ENCODE measurements around the gene GRID1. TPM values are rescaled to one million over a fixed set of nuclear protein-coding genes. Genes with fewer than 3 reads are reported as not detected.

The GRID1 gene
- polyA plus RNA-seq, 1 experiment = 0.49 TPM

GRCh38 chr10:86231796-86232560, 134.6 kb downstream of the GRID1 start:
- H3K4me3 ChIP-seq (ENCODE audit: low read depth, low read length) = no peak overlapping the region
- no peaks in the 10 kb centered on the region for H3K27me3 ChIP-seq (ENCODE audit: control insufficient read depth, insufficient read depth, low read length)
- no peak for TF ChIP-seq CTCF (IDR thresholded peaks at IDR 0.05; ENCODE audit: insufficient read depth, low read depth, low read length)
- no peaks in the 10 kb centered on the region for H3K36me3 ChIP-seq (ENCODE audit: control insufficient read depth, insufficient read depth, low read length)
- no peak for DNase-seq (ENCODE audit: low read depth)
- CTCF ChIA-PET = no interaction called here
- POLR2A ChIA-PET = no interaction called here

GRCh38 chr10:86230557-86231180, 135.9 kb downstream of the GRID1 start:
- CTCF ChIA-PET = interaction anchor here (0.6 kb wide), 1 partner anchor 1974 kb away, joined by 3 read pairs; no protein-coding TSS in a partner anchor
- POLR2A ChIA-PET = no interaction called here
- DNase-seq (ENCODE audit: low read depth) = no peak
- no peak overlapping the region for H3K4me3 ChIP-seq (ENCODE audit: low read depth, low read length)
- TF ChIP-seq CTCF (IDR thresholded peaks at IDR 0.05; ENCODE audit: insufficient read depth, low read depth, low read length) = no peak
- no peaks in the 10 kb centered on the region for H3K27me3 ChIP-seq (ENCODE audit: control insufficient read depth, insufficient read depth, low read length)
- no peaks in the 10 kb centered on the region for H3K36me3 ChIP-seq (ENCODE audit: control insufficient read depth, insufficient read depth, low read length)

- Histone ChIP-seq H3K27me3 (ENCODE audit: control insufficient read depth, insufficient read depth, low read length) (no peaks in the 10 kb centered on the region), H3K36me3 (ENCODE audit: control insufficient read depth, insufficient read depth, low read length) (no peaks in the 10 kb centered on the region), H3K4me3 (ENCODE audit: low read depth, low read length) (no peak overlapping the region)
- DNase-seq (ENCODE audit: low read depth) = no peak
- POLR2A ChIA-PET = no interaction called here
- no peak for TF ChIP-seq CTCF (IDR thresholded peaks at IDR 0.05; ENCODE audit: insufficient read depth, low read depth, low read length)
- CTCF ChIA-PET = interaction anchor here (0.6 kb wide), 1 partner anchor 1974 kb away, joined by 3 read pairs; no protein-coding TSS in a partner anchor
These were observed 136.6 kb downstream of the GRID1 start for GRCh38 chr10:86229811-86230556.

GRCh38 chr10:86229376-86229775, 137.2 kb downstream of the GRID1 start:
- ChIA-PET POLR2A (no interaction called here), CTCF (no interaction called here)
- no peak for DNase-seq (ENCODE audit: low read depth)
- no peak overlapping the region for H3K4me3 ChIP-seq (ENCODE audit: low read depth, low read length)
- H3K27me3 ChIP-seq (ENCODE audit: control insufficient read depth, insufficient read depth, low read length) = no peaks in the 10 kb centered on the region
- H3K36me3 ChIP-seq (ENCODE audit: control insufficient read depth, insufficient read depth, low read length) = no peaks in the 10 kb centered on the region
- TF ChIP-seq CTCF (IDR thresholded peaks at IDR 0.05; ENCODE audit: insufficient read depth, low read depth, low read length) = no peak
